22Rv1 (cell line): ENCODE data around the gene CD200R1L.

Experiments
- ZFX ChIP-seq: fragments of 450-650 bp; IDR thresholded peaks from 2 replicates; pipeline ENCODE4 v1.6.1; 2017; ENCODE audit warnings: antibody characterized with exemption, borderline replicate concordance
- TF ChIP-seq, protein P1 (sequence below): fragments of 450-650 bp; IDR thresholded peaks from 2 replicates; pipeline ENCODE4 v1.5.1; 2017; ENCODE audit warnings: mild to moderate bottlenecking

DNA sequence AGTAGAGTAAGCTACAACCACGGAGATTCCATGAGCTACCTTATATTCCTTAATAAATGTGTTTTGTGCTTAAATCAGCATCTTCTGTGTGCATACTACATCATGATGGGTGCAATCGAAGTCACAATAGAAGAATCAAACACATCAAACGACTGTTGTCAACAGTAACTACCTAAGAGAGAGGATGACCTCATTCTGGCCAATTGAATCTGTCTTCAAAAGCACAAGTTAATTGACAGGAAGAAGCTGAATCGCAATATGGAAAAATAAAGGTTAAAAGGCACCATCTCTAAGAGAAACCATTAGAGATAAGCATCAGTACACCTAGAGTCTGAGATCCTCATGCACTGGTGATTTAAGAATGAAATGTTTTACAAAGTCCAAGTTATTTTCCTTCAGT lies 39.0 kb downstream of the CD200R1L start:
- TF ChIP-seq, protein P1, sequence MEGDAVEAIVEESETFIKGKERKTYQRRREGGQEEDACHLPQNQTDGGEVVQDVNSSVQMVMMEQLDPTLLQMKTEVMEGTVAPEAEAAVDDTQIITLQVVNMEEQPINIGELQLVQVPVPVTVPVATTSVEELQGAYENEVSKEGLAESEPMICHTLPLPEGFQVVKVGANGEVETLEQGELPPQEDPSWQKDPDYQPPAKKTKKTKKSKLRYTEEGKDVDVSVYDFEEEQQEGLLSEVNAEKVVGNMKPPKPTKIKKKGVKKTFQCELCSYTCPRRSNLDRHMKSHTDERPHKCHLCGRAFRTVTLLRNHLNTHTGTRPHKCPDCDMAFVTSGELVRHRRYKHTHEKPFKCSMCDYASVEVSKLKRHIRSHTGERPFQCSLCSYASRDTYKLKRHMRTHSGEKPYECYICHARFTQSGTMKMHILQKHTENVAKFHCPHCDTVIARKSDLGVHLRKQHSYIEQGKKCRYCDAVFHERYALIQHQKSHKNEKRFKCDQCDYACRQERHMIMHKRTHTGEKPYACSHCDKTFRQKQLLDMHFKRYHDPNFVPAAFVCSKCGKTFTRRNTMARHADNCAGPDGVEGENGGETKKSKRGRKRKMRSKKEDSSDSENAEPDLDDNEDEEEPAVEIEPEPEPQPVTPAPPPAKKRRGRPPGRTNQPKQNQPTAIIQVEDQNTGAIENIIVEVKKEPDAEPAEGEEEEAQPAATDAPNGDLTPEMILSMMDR = no peak
- TF ChIP-seq ZFX = no peak
